Nephron progenitor cell (in vitro differentiated cells): Measurements from ENCODE around the gene SLC35F1.
A peak's percentile ranks its signal among the peaks of the same experiment; 100 is the strongest.

Source experiments
- DNase-seq: peaks from one replicate; pipeline ENCODE4 v3.0.0; 2021
- H3K27ac Mint-ChIP-seq: 2 replicates; pipeline ENCODE4 v1.8.0; 2021; ENCODE audit warnings: mild to moderate bottlenecking, moderate library complexity, mixed read lengths
- H3K27me3 Mint-ChIP-seq: 2 replicates; pipeline ENCODE4 v1.8.0; 2021; ENCODE audit warnings: mild to moderate bottlenecking, low read depth, mixed read lengths; ENCODE audit not compliant: poor library complexity
- H3K36me3 Mint-ChIP-seq: 2 replicates; pipeline ENCODE4 v1.8.0; 2021; ENCODE audit warnings: low read depth, mixed read lengths
- H3K4me1 Mint-ChIP-seq: 2 replicates; pipeline ENCODE4 v1.8.0; 2021; ENCODE audit warnings: mixed read lengths
- H3K4me3 Mint-ChIP-seq: 2 replicates; pipeline ENCODE4 v1.8.0; 2021; ENCODE audit warnings: mild to moderate bottlenecking, moderate library complexity, mixed read lengths
- H3K9me3 Mint-ChIP-seq: 2 replicates; pipeline ENCODE4 v1.8.0; 2021; ENCODE audit warnings: mild to moderate bottlenecking, moderate library complexity, mixed read lengths
- TF ChIP-seq, protein P1 (sequence below): fragments of 200-600 bp; sonication (generic); IDR thresholded peaks from 2 replicates; pipeline ENCODE4 v1.5.0; 2021; ENCODE audit warnings: antibody characterized with exemption

The SLC35F1 gene

DNA sequence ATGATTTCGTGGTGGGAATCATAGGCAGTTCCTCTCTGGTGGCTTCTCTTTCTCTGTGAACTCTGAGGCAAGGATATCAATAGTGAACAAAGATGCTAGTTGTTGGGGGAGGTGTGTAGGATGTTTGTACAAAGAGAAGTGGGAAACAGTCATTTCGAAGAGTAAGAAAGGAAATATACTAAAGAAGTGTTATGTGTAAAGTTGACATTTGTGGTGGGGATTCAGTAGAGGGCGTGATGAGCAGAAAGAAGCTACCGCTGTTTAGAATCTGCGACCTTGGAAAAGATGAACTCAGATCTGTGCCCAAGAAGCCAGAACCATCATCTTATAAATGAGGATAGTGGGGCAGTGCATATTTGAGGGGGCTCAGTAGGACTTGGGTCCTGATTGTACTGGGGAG is 11.4 kb downstream of the SLC35F1 start:
- H3K4me1 Mint-ChIP-seq, result no peaks in the 10 kb centered on the region
- no peaks in the 10 kb centered on the region for H3K27me3 Mint-ChIP-seq
- DNase-seq, result no peak
- no peak overlapping the region for H3K27ac Mint-ChIP-seq
- H3K4me3 Mint-ChIP-seq, result no peak overlapping the region
- TF ChIP-seq, protein P1, sequence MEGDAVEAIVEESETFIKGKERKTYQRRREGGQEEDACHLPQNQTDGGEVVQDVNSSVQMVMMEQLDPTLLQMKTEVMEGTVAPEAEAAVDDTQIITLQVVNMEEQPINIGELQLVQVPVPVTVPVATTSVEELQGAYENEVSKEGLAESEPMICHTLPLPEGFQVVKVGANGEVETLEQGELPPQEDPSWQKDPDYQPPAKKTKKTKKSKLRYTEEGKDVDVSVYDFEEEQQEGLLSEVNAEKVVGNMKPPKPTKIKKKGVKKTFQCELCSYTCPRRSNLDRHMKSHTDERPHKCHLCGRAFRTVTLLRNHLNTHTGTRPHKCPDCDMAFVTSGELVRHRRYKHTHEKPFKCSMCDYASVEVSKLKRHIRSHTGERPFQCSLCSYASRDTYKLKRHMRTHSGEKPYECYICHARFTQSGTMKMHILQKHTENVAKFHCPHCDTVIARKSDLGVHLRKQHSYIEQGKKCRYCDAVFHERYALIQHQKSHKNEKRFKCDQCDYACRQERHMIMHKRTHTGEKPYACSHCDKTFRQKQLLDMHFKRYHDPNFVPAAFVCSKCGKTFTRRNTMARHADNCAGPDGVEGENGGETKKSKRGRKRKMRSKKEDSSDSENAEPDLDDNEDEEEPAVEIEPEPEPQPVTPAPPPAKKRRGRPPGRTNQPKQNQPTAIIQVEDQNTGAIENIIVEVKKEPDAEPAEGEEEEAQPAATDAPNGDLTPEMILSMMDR, result no peak
- no peaks in the 10 kb centered on the region for H3K36me3 Mint-ChIP-seq
- no peaks in the 10 kb centered on the region for H3K9me3 Mint-ChIP-seq

- H3K36me3 Mint-ChIP-seq, result no peaks in the 10 kb centered on the region
- TF ChIP-seq, protein P1, result no peak
- no peaks in the 10 kb centered on the region for H3K27me3 Mint-ChIP-seq
- DNase-seq, result no peak
- H3K27ac Mint-ChIP-seq, result no peak overlapping the region
- H3K4me3 Mint-ChIP-seq, result no peak overlapping the region
- H3K9me3 Mint-ChIP-seq, result no peaks in the 10 kb centered on the region
- H3K4me1 Mint-ChIP-seq, result no peaks in the 10 kb centered on the region
These were observed 12.2 kb downstream of the SLC35F1 start for GRCh38 chr6:117919275-117919674.

DNA sequence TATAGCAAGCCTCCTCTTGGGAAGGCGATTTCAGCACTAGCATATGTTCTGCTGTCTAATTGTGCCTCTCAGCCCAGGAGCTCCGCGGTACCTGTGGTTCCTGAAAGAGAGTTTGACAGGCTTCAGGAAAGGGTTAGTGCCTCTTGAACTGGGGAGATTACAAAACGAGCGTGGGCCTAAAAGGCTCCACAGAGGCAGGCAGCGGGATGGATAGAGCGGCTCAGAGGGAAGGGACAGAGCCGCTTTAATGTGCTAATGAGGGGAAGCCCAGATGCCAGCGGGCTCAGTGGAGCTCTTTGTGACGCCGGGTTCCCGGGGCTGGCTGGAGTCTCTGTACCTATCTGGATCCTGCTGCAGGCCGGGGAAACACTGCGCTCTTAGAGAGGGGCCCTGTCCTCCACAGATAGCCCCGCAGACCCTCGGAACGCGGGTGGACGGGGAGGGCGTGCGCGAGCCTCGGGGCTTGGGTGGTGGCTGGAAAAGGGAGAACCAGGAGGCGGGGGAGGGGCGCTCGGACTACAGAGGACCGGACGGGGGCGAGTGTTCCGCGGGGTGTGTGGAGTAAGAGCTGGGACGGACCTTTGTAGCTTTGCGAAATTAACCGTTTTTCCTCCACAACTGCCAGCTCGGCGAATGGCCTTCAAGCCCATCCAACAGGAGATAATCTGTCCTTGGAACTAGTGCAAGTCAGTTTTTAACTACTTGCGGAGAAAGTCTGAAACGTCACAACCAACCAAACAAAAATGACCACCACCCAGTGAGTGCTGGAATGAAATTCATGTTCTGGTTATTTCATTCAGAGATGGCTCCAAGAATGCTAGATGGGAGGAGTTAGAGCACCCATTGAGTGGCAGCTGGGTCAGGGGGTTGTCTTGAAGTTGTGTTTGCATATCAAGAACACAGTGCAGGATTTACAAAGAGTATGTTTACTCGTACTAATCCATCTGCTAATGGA is 13.0 kb downstream of the SLC35F1 start:
- H3K4me3 Mint-ChIP-seq, result no peak overlapping the region
- H3K9me3 Mint-ChIP-seq, result no peaks in the 10 kb centered on the region
- H3K4me1 Mint-ChIP-seq, result no peaks in the 10 kb centered on the region
- H3K27me3 Mint-ChIP-seq, result no peaks in the 10 kb centered on the region
- peak; percentile 73 for DNase-seq
- TF ChIP-seq, protein P1, result no peak
- no peak overlapping the region for H3K27ac Mint-ChIP-seq
- no peaks in the 10 kb centered on the region for H3K36me3 Mint-ChIP-seq

DNA sequence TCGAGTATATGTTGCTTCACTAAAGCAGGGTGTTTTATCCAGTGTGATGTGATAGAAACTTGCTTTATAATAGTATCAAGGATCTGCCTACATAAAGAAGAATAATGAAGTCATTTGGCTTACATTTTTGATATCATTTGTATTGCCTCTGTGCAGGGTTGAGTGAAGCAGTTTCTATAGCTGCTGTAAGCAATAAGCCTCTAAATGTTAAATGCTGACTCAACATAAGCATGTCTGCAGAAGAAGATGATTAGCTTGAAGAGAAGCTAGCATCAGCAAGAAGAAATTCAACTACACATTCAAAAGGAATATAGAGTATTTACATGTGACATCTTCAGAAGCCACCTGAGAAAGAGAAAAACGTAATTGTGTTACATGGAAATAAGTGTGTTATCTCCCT is 17.6 kb downstream of the SLC35F1 start:
- Mint-ChIP-seq H3K27me3 (peaks cover 6% of the 10 kb centered on the region), H3K4me1 (no peaks in the 10 kb centered on the region), H3K9me3 (peaks cover 29% of the 10 kb centered on the region), H3K4me3 (no peak overlapping the region), H3K27ac (no peak overlapping the region), H3K36me3 (peaks cover 5% of the 10 kb centered on the region)
- no peak for DNase-seq
- TF ChIP-seq, protein P1, result no peak

GRCh38 chr6:117927866-117928265 is 20.8 kb downstream of the SLC35F1 start:
- H3K4me3 Mint-ChIP-seq, result no peak overlapping the region
- DNase-seq, result no peak
- H3K27ac Mint-ChIP-seq, result no peak overlapping the region
- H3K27me3 Mint-ChIP-seq, result peaks cover 8% of the 10 kb centered on the region
- peaks cover 5% of the 10 kb centered on the region for H3K36me3 Mint-ChIP-seq
- TF ChIP-seq, protein P1, result no peak
- peaks cover 32% of the 10 kb centered on the region for H3K9me3 Mint-ChIP-seq
- H3K4me1 Mint-ChIP-seq, result no peaks in the 10 kb centered on the region

- Mint-ChIP-seq H3K9me3 (peaks cover 32% of the 10 kb centered on the region), H3K4me1 (no peaks in the 10 kb centered on the region), H3K27ac (no peak overlapping the region), H3K27me3 (peaks cover 9% of the 10 kb centered on the region), H3K36me3 (peaks cover 5% of the 10 kb centered on the region), H3K4me3 (no peak overlapping the region)
- no peak for DNase-seq
- TF ChIP-seq, protein P1, result no peak
These were observed 21.8 kb downstream of the SLC35F1 start for GRCh38 chr6:117928833-117929232.
